Thoracic aorta (tissue), 2 donors: Measurements from ENCODE around the gene KCNC3. TPM values are rescaled to one million over a fixed set of nuclear protein-coding genes. Genes with fewer than 3 reads are reported as not detected.
"Not testable (repeated sequence)": the region's sequence is repeated elsewhere in the genome, so short reads cannot be mapped to it uniquely, and the experiment has no call there.

Experiments
- ATAC-seq: fragments of 150-250 bp; one replicate; pipeline ENCODE4 v1.8.0; 2017; ENCODE audit warnings: low read depth; ENCODE audit not compliant: insufficient number of reproducible peaks, low FRiP score
- DNase-seq: peaks from one replicate; pipeline ENCODE4 v3.0.0-alpha.2; 2020; ENCODE audit warnings: low spot score
- H3K27ac ChIP-seq, 2 donors: fragments of 200-600 bp; sonication (generic); 1 replicate in 1 of 2; 2 replicates in 1 of 2; pipeline ENCODE4 v1.5.1; 2016; ENCODE audit warnings: mild to moderate bottlenecking in 2 of 2, moderate library complexity in 2 of 2
- H3K27me3 ChIP-seq: fragments of 200-600 bp; sonication (generic); replicated peaks from 2 replicates; pipeline ENCODE4 v1.6.0; 2016; ENCODE audit warnings: mild to moderate bottlenecking; ENCODE audit not compliant: insufficient read depth
- H3K36me3 ChIP-seq: fragments of 200-600 bp; sonication (generic); one replicate; pipeline ENCODE4 v1.5.1; 2016
- H3K4me1 ChIP-seq, 2 donors: fragments of 200-600 bp; sonication (generic); 1 replicate in 1 of 2; 2 replicates in 1 of 2; pipeline versions ENCODE4 v1.5.1 to v1.6.0; 2016; ENCODE audit warnings: low read depth in 2 of 2, mild to moderate bottlenecking in 1 of 2; ENCODE audit not compliant: control insufficient read depth in 1 of 2
- H3K4me3 ChIP-seq: fragments of 200-600 bp; sonication (generic); 2 replicates; pipeline ENCODE4 v1.5.1; 2016; ENCODE audit warnings: mild to moderate bottlenecking
- H3K9me3 ChIP-seq: fragments of 200-600 bp; sonication (generic); 2 replicates; pipeline ENCODE4 v1.5.1; 2016
- CTCF ChIP-seq: fragments of 200-600 bp; sonication (generic); IDR thresholded peaks from one replicate; pipeline ENCODE4 v1.5.1; 2019; ENCODE audit warnings: antibody characterized with exemption
- total RNA-seq, 2 donors: library from RNA; depleted of rRNA; stranded (reverse); fragments of >200 nt; gene quantifications; one replicate each; pipeline versions ENCODE4 v1.1.0 to v1.2.3, GENCODE V29; 2016

The KCNC3 gene
- total RNA-seq, 2 donors from 2014 or later, result 1.3 to 4.2 TPM

GRCh38 chr19:50349277-50350057 lies 20.3 kb upstream of the KCNC3 start:
- no peaks in the 10 kb centered on the region for H3K36me3 ChIP-seq
- TF ChIP-seq CTCF, result no peak
- H3K4me1 ChIP-seq, result no peaks in the 10 kb centered on the region
- H3K27ac ChIP-seq, result no peak overlapping the region
- H3K4me3 ChIP-seq, result no peak overlapping the region
- DNase-seq (no peak), ATAC-seq (no peak)
- H3K9me3 ChIP-seq, result no peaks in the 10 kb centered on the region
- no peaks in the 10 kb centered on the region for H3K27me3 ChIP-seq

- H3K4me1 ChIP-seq, DNase-seq, H3K9me3 ChIP-seq, H3K36me3 ChIP-seq, H3K27ac ChIP-seq, ATAC-seq, H3K4me3 ChIP-seq, H3K27me3 ChIP-seq: not testable (repeated sequence)
Observed at GRCh38 chr19:50347089-50347581, 18.0 kb upstream of the KCNC3 start.

- DNase-seq (no peak), ATAC-seq (no peak)
- Histone ChIP-seq H3K9me3 (no peaks in the 10 kb centered on the region), H3K36me3 (no peaks in the 10 kb centered on the region), H3K4me1 (no peaks in the 10 kb centered on the region), H3K27ac (no peak overlapping the region), H3K27me3 (no peaks in the 10 kb centered on the region), H3K4me3 (no peak overlapping the region)
- no peak for TF ChIP-seq CTCF
Observed at GRCh38 chr19:50344661-50345318, 15.6 kb upstream of the KCNC3 start.

- no peak for ATAC-seq
- Histone ChIP-seq H3K27ac (no peak overlapping the region), H3K9me3 (no peaks in the 10 kb centered on the region), H3K4me3 (no peak overlapping the region), H3K36me3 (no peaks in the 10 kb centered on the region), H3K27me3 (no peaks in the 10 kb centered on the region), H3K4me1 (no peaks in the 10 kb centered on the region)
- no peak for DNase-seq
- no peak for TF ChIP-seq CTCF
Observed at GRCh38 chr19:50341091-50341564, 12.0 kb upstream of the KCNC3 start.

DNA sequence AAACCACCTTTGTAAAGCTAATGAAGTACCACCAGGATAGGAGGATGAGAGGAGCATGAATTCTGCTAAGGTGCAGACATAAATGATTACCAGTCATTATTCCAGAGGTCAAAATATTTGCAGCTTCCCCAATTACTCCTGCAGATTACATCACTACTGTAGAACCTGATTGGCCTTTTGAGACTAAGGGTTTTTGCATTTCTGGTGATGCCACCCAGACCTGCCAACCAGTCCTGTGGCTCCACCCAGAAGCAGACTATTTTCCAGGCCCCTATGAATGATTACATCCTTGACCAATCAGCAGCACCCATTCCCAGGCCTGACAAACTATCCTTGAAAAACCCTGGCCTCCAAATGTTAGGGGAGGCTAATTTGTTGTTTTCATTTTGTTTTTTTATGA lies 11.2 kb upstream of the KCNC3 start:
- no peaks in the 10 kb centered on the region for H3K4me1 ChIP-seq
- DNase-seq (no peak), ATAC-seq (no peak)
- H3K27ac ChIP-seq, result no peak overlapping the region
- H3K27me3 ChIP-seq, result no peaks in the 10 kb centered on the region
- H3K9me3 ChIP-seq, result no peaks in the 10 kb centered on the region
- no peak overlapping the region for H3K4me3 ChIP-seq
- no peaks in the 10 kb centered on the region for H3K36me3 ChIP-seq
- TF ChIP-seq CTCF, result no peak

- H3K36me3 ChIP-seq, H3K27me3 ChIP-seq, H3K4me3 ChIP-seq, ATAC-seq, H3K27ac ChIP-seq, DNase-seq, H3K9me3 ChIP-seq: not testable (repeated sequence)
- peaks cover 3 to 16% of the 10 kb centered on the region in 2 donors for H3K4me1 ChIP-seq
Observed at GRCh38 chr19:50337031-50337430, 7.9 kb upstream of the KCNC3 start.
